WTC11 (cell line): ENCODE data around the gene DNPEP. TPM values are rescaled to one million over a fixed set of nuclear protein-coding genes. Genes with fewer than 3 reads are reported as not detected.

Experiments used
- ATAC-seq: fragments of 200-7000 bp; cut with Tn5 transposase; 2 replicates; pipeline ENCODE4 v1.10.0; 2021; ENCODE audit warnings: mild to moderate bottlenecking, moderate library complexity
- CTCF ChIA-PET: fragments of 300-600 bp; sonication (Branson Sonifier 250); formaldehyde crosslinking; loops from one replicate; lab custom pipeline; 2021; ENCODE audit warnings: antibody characterized with exemption; lab: Charles Lee
- POLR2A ChIA-PET: fragments of 350-600 bp; sonication (Branson Sonifier 250); formaldehyde crosslinking; loops from one replicate; lab custom pipeline; 2021; ENCODE audit warnings: antibody characterized with exemption; lab: Charles Lee
- DNase-seq: peaks from one replicate; pipeline ENCODE4 v3.0.0; 2021; ENCODE audit warnings: low spot score
- H3K27ac Mint-ChIP-seq: 2 replicates; pipeline ENCODE4 v1.8.0; 2021; ENCODE audit warnings: mixed read lengths
- H3K27me3 Mint-ChIP-seq: 2 replicates; pipeline ENCODE4 v1.8.0; 2021; ENCODE audit warnings: low read depth, mild to moderate bottlenecking, moderate library complexity, mixed read lengths
- H3K36me3 Mint-ChIP-seq: 2 replicates; pipeline ENCODE4 v1.8.0; 2021; ENCODE audit warnings: mixed read lengths
- H3K4me1 Mint-ChIP-seq: 2 replicates; pipeline ENCODE4 v1.8.0; 2022; ENCODE audit warnings: mixed read lengths
- H3K4me3 Mint-ChIP-seq: 2 replicates; pipeline ENCODE4 v1.8.0; 2021; ENCODE audit warnings: mild to moderate bottlenecking, moderate library complexity, mixed read lengths
- H3K9me3 Mint-ChIP-seq: 2 replicates; pipeline ENCODE4 v1.8.0; 2021; ENCODE audit warnings: mixed read lengths
- GABPB1 ChIP-seq: sonication (generic); formaldehyde crosslinking; IDR thresholded peaks from 2 replicates; pipeline ENCODE4 v1.8.1; 2023; ENCODE audit warnings: mild to moderate bottlenecking, missing genetic modification reagents
- HMGA2 ChIP-seq: fragments of 250-450 bp; sonication (Bioruptor Pico); IDR thresholded peaks from 2 replicates; pipeline ENCODE4 v1.4.0; 2021; ENCODE audit warnings: mild to moderate bottlenecking, moderate library complexity
- JUN ChIP-seq: sonication (generic); formaldehyde crosslinking; IDR thresholded peaks from 2 replicates; pipeline ENCODE4 v1.8.0; 2023; ENCODE audit warnings: mild to moderate bottlenecking, missing genetic modification reagents
- OVOL2 ChIP-seq: fragments of 250-450 bp; sonication (Bioruptor Pico); IDR thresholded peaks from 2 replicates; pipeline ENCODE4 v1.9.0; 2021; ENCODE audit warnings: mild to moderate bottlenecking, borderline replicate concordance
- SMAD4 ChIP-seq: sonication (generic); formaldehyde crosslinking; IDR thresholded peaks from 2 replicates; pipeline ENCODE4 v1.8.0; 2022; ENCODE audit warnings: mild to moderate bottlenecking, missing genetic modification reagents
- TP53 ChIP-seq: sonication (generic); formaldehyde crosslinking; IDR thresholded peaks from 2 replicates; pipeline ENCODE4 v1.8.1; 2023; ENCODE audit warnings: mild to moderate bottlenecking, missing genetic modification reagents
- ZBTB43 ChIP-seq: sonication (generic); formaldehyde crosslinking; IDR thresholded peaks from 2 replicates; pipeline ENCODE4 v1.8.1; 2023; ENCODE audit warnings: mild to moderate bottlenecking, missing genetic modification reagents
- ZNF138 ChIP-seq: sonication (generic); formaldehyde crosslinking; conservative IDR thresholded peaks from 2 replicates; pipeline ENCODE4 v1.8.1; 2022; ENCODE audit warnings: mild to moderate bottlenecking, moderate library complexity, missing genetic modification reagents
- total RNA-seq: library from RNA; stranded (reverse); gene quantifications from 3 replicates; pipeline ENCODE4 v1.2.3, GENCODE V29; 2021
- TF ChIP-seq, protein P1 (sequence below): sonication (generic); formaldehyde crosslinking; IDR thresholded peaks from 2 replicates; pipeline ENCODE4 v1.8.1; 2022; ENCODE audit warnings: mild to moderate bottlenecking, moderate library complexity, missing genetic modification reagents
- TF ChIP-seq, protein P2 (sequence below): sonication (generic); formaldehyde crosslinking; IDR thresholded peaks from 2 replicates; pipeline ENCODE4 v1.8.0; 2022; ENCODE audit warnings: missing genetic modification reagents
- TF ChIP-seq, protein P3 (sequence below): sonication (generic); formaldehyde crosslinking; IDR thresholded peaks from 2 replicates; pipeline ENCODE4 v1.8.1; 2022; ENCODE audit warnings: low read depth, missing genetic modification reagents, borderline replicate concordance

Gene DNPEP
- total RNA-seq, 1 experiment from 2014 or later: 67.6 TPM

GRCh38 chr2:219380926-219381325 lies 6.8 kb downstream of the DNPEP start (continued):
- TF ChIP-seq ZBTB43 (CRISPR knock-in tag) (no peak), SMAD4 (CRISPR knock-in tag) (no peak)
- TF ChIP-seq, protein P1, sequence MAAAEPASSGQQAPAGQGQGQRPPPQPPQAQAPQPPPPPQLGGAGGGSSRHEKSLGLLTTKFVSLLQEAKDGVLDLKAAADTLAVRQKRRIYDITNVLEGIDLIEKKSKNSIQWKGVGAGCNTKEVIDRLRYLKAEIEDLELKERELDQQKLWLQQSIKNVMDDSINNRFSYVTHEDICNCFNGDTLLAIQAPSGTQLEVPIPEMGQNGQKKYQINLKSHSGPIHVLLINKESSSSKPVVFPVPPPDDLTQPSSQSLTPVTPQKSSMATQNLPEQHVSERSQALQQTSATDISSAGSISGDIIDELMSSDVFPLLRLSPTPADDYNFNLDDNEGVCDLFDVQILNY: no peak

DNA sequence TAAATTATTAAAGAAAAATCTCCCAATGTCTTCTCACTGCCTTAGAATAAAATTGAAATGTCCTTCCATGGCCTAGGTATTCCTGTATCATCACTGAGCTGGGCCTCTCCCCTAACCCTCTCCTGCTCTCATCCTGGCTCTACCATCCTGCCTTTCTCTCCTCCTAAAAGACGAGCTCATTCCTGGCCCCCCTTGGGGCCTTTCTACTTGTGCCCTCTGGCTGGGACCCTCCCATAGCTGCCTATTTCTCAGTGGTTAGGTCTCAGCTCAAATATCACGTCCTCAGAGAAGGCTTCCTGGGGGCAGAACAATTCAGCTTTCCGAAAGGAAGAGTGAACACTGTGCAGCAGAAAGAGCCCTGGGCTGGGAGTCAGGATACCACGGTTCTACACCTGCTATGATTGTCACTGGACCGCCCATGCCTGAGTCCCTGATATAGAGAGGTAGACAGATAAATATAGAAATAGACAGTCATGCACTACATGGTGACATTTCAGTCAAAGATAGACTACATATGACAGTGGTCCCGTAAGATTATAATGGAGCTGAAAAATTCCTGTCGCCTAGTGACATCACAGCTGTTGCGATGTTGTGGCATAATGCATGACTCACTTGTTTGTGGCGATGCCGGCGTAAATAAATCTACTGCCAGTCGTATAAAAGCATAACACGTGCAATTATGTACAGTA lies 9.4 kb downstream of the DNPEP start:
- CTCF ChIA-PET: interaction anchor here (0.7 to 2.0 kb wide), 7 partner anchors 9 to 163 kb away, joined by 3 to 13 read pairs (median 3); partner anchors contain the start of gene DNPEP

DNA sequence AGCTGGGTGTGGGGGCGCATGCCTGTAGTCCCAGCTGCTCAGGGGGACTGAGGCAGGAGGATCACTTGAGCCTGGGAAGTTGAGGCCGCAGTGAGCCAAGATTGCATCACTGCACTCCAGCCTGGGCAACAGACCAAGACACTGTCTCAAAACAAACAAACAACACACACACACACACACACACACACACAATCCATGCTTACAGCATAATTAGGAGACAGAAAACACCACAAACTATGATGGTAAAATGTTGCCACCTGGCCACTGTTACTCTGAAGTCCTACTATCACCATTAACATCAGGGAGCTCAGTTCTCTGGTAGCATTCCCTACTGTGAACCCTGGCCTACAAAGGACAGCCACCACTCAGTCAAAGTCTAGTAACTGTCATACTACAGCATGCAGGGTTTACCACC lies 18.3 kb downstream of the DNPEP start:
- DNase-seq: no peak
- H3K36me3 Mint-ChIP-seq: peaks cover 10% of the 10 kb centered on the region
- ChIA-PET POLR2A (no interaction called here), CTCF (interaction anchor here (1.7 to 1.8 kb wide), 2 partner anchors 12 to 18 kb away, joined by 4 read pairs; partner anchors contain the start of gene DNPEP)
- H3K27ac Mint-ChIP-seq: no peak overlapping the region
- H3K4me1 Mint-ChIP-seq: no peaks in the 10 kb centered on the region
- 0 out of 2 replicates have a peak, but pooled peaks cover 3% of the 10 kb centered on the region for H3K9me3 Mint-ChIP-seq
- no peak overlapping the region for H3K4me3 Mint-ChIP-seq
- no peak for ATAC-seq
- no peaks in the 10 kb centered on the region for H3K27me3 Mint-ChIP-seq
- TF ChIP-seq HMGA2: no peak
- TF ChIP-seq GABPB1 (CRISPR knock-in tag): peak; percentile 77
- TF ChIP-seq, protein P2, sequence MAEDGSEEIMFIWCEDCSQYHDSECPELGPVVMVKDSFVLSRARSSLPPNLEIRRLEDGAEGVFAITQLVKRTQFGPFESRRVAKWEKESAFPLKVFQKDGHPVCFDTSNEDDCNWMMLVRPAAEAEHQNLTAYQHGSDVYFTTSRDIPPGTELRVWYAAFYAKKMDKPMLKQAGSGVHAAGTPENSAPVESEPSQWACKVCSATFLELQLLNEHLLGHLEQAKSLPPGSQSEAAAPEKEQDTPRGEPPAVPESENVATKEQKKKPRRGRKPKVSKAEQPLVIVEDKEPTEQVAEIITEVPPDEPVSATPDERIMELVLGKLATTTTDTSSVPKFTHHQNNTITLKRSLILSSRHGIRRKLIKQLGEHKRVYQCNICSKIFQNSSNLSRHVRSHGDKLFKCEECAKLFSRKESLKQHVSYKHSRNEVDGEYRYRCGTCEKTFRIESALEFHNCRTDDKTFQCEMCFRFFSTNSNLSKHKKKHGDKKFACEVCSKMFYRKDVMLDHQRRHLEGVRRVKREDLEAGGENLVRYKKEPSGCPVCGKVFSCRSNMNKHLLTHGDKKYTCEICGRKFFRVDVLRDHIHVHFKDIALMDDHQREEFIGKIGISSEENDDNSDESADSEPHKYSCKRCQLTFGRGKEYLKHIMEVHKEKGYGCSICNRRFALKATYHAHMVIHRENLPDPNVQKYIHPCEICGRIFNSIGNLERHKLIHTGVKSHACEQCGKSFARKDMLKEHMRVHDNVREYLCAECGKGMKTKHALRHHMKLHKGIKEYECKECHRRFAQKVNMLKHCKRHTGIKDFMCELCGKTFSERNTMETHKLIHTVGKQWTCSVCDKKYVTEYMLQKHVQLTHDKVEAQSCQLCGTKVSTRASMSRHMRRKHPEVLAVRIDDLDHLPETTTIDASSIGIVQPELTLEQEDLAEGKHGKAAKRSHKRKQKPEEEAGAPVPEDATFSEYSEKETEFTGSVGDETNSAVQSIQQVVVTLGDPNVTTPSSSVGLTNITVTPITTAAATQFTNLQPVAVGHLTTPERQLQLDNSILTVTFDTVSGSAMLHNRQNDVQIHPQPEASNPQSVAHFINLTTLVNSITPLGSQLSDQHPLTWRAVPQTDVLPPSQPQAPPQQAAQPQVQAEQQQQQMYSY (CRISPR knock-in tag): no peak
- TF ChIP-seq, protein P3, sequence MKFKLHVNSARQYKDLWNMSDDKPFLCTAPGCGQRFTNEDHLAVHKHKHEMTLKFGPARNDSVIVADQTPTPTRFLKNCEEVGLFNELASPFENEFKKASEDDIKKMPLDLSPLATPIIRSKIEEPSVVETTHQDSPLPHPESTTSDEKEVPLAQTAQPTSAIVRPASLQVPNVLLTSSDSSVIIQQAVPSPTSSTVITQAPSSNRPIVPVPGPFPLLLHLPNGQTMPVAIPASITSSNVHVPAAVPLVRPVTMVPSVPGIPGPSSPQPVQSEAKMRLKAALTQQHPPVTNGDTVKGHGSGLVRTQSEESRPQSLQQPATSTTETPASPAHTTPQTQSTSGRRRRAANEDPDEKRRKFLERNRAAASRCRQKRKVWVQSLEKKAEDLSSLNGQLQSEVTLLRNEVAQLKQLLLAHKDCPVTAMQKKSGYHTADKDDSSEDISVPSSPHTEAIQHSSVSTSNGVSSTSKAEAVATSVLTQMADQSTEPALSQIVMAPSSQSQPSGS (CRISPR knock-in tag): no peak
- TF ChIP-seq TP53 (CRISPR knock-in tag): no peak

More for the DNA sequence above, 9.4 kb downstream of the DNPEP start:
- DNase-seq (no peak), ATAC-seq (no peak)
- no peak overlapping the region for H3K27ac Mint-ChIP-seq
- no peaks in the 10 kb centered on the region for H3K4me1 Mint-ChIP-seq
- POLR2A ChIA-PET: interaction anchor here (1.2 kb wide), 1 partner anchor 9 kb away, joined by 5 read pairs; the partner anchor contains the start of gene DNPEP
- TF ChIP-seq GABPB1 (CRISPR knock-in tag) (no peak), JUN (CRISPR knock-in tag) (no peak)
- H3K27me3 Mint-ChIP-seq: no peaks in the 10 kb centered on the region
- H3K4me3 Mint-ChIP-seq: no peak overlapping the region
- H3K36me3 Mint-ChIP-seq: peaks cover 33% of the 10 kb centered on the region
- H3K9me3 Mint-ChIP-seq: no peaks in the 10 kb centered on the region

- Mint-ChIP-seq H3K4me3 (no peak overlapping the region), H3K9me3 (0 out of 2 replicates have a peak, but pooled peaks cover 3% of the 10 kb centered on the region), H3K36me3 (peaks cover 4% of the 10 kb centered on the region), H3K27ac (no peak overlapping the region), H3K4me1 (no peaks in the 10 kb centered on the region), H3K27me3 (no peaks in the 10 kb centered on the region)
- ChIA-PET POLR2A (no interaction called here), CTCF (interaction anchor here (1.7 to 1.8 kb wide), 2 partner anchors 11 to 19 kb away, joined by 4 read pairs; partner anchors contain the start of gene DNPEP)
- TF ChIP-seq OVOL2 (CRISPR knock-in tag) (no peak), ZNF138 (CRISPR knock-in tag) (no peak)
- DNase-seq: no peak
- no peak for ATAC-seq
Observed at GRCh38 chr2:219368690-219369191, 19.0 kb downstream of the DNPEP start.
